Fibroblast of skin of scalp (primary cell): ENCODE results near the gene TEX44. TPM values are rescaled to one million over a fixed set of nuclear protein-coding genes. Genes with fewer than 3 reads are reported as not detected.
"Not testable (repeated sequence)": the region's sequence is repeated elsewhere in the genome, so short reads cannot be mapped to it uniquely, and the experiment has no call there.

Experiments
- DNase-seq: peaks from one replicate; pipeline ENCODE4 v3.0.0-alpha.2; 2013
- polyA plus RNA-seq, 2 experiments: library from polyadenylated mRNA; unstranded; fragments of 120-200 nt; gene quantifications; one replicate each; pipeline ENCODE4 v1.2.1, GENCODE V29; 2013; ENCODE audit not compliant: insufficient read length in 2 of 2

Gene TEX44
- polyA plus RNA-seq (2013, experiment 1 of 2; ENCODE audit: insufficient read length): not detected
- polyA plus RNA-seq (2013, experiment 2 of 2; ENCODE audit: insufficient read length): not detected

- no peak for DNase-seq
Measured at GRCh38 chr2:231592636-231593145, at the start of gene TEX44. Gene TEX44, plus strand, starts transcription at chr2:231592864. Its CDS starts 88 bp downstream, at chr2:231592952.

GRCh38 chr2:231545105-231545902 lies 47.4 kb upstream of the TEX44 start:
- DNase-seq: no peak

- no peak for DNase-seq
Measured at GRCh38 chr2:231546014-231546715, 46.5 kb upstream of the TEX44 start.

- DNase-seq: no peak
Measured at GRCh38 chr2:231547315-231548110, 45.2 kb upstream of the TEX44 start.

- DNase-seq: no peak
Measured at GRCh38 chr2:231548752-231549151, 43.9 kb upstream of the TEX44 start.

- no peak for DNase-seq
Measured at GRCh38 chr2:231549446-231550239, 43.0 kb upstream of the TEX44 start.

GRCh38 chr2:231552752-231553151 lies 39.9 kb upstream of the TEX44 start:
- no peak for DNase-seq

- no peak for DNase-seq
Measured at GRCh38 chr2:231554327-231554726, 38.3 kb upstream of the TEX44 start.

- peak; percentile 41 for DNase-seq
Measured at GRCh38 chr2:231554748-231555545, 37.7 kb upstream of the TEX44 start.

GRCh38 chr2:231556496-231556895 lies 36.2 kb upstream of the TEX44 start:
- not testable (repeated sequence) for DNase-seq

- no peak for DNase-seq
Measured at GRCh38 chr2:231556981-231557380, 35.7 kb upstream of the TEX44 start.

GRCh38 chr2:231557571-231558217 lies 35.0 kb upstream of the TEX44 start:
- DNase-seq: peak; percentile 78

- DNase-seq: peak; percentile 54
Measured at GRCh38 chr2:231563378-231563961, 29.2 kb upstream of the TEX44 start.

GRCh38 chr2:231565887-231566594 lies 26.6 kb upstream of the TEX44 start:
- no peak for DNase-seq

GRCh38 chr2:231567159-231567558 lies 25.5 kb upstream of the TEX44 start:
- DNase-seq: no peak

- no peak for DNase-seq
Measured at GRCh38 chr2:231568098-231568784, 24.4 kb upstream of the TEX44 start.

GRCh38 chr2:231568785-231569435 lies 23.8 kb upstream of the TEX44 start:
- DNase-seq: no peak

- not testable (repeated sequence) for DNase-seq
Measured at GRCh38 chr2:231570915-231571314, 21.7 kb upstream of the TEX44 start.
